Skeletal muscle satellite cell (primary cell): ENCODE results near the gene GPC5.
"Not testable (repeated sequence)": the region's sequence is repeated elsewhere in the genome, so short reads cannot be mapped to it uniquely, and the experiment has no call there.

Experiments
- H3K27me3 ChIP-seq: 2 replicates; pipeline ENCODE4 v1.7.0; 2013; ENCODE audit warnings: low read length; ENCODE audit not compliant: control insufficient read depth, insufficient read depth
- H3K36me3 ChIP-seq: 2 replicates; pipeline ENCODE4 v1.7.0; 2013; ENCODE audit warnings: mild to moderate bottlenecking, control low read depth, low read length; ENCODE audit not compliant: insufficient read depth
- H3K4me1 ChIP-seq: 2 replicates; pipeline ENCODE4 v1.7.0; 2013; ENCODE audit warnings: low read length; ENCODE audit not compliant: control insufficient read depth, insufficient read depth
- H3K4me2 ChIP-seq: 2 replicates; pipeline ENCODE4 v1.7.0; 2013; ENCODE audit warnings: mild to moderate bottlenecking, low read length
- H3K4me3 ChIP-seq: 2 replicates; pipeline ENCODE4 v1.7.0; 2013; ENCODE audit warnings: low read length
- H3K9ac ChIP-seq: 2 replicates; pipeline ENCODE4 v1.7.0; 2013; ENCODE audit warnings: mild to moderate bottlenecking, low read depth, low read length, moderate library complexity
- H3K9me3 ChIP-seq: replicated peaks from 2 replicates; pipeline ENCODE4 v1.7.0; 2013; ENCODE audit warnings: mild to moderate bottlenecking, control low read depth, low read length

GPC5 gene

DNA sequence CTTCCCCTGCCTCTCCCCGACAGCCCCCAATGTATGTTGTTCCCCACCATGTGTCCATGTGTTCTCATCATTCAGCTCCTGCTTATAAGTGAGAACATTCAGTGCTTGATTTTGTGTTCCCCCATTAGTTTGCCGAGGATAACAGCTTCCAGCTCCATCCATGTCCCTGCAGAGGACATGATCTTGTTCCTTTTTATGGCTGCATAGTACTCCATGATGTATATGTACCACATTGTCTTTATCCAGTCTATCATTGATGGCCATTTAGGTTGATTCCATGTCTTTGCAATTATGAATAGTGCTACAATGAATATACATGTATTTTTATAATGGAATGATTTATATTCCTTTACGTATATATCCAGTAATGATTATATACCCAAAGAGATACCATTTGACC is 399.9 kb downstream of the GPC5 start:
- H3K36me3 ChIP-seq, H3K9ac ChIP-seq, H3K27me3 ChIP-seq, H3K4me3 ChIP-seq, H3K9me3 ChIP-seq, H3K4me1 ChIP-seq, H3K4me2 ChIP-seq: not testable (repeated sequence)

DNA sequence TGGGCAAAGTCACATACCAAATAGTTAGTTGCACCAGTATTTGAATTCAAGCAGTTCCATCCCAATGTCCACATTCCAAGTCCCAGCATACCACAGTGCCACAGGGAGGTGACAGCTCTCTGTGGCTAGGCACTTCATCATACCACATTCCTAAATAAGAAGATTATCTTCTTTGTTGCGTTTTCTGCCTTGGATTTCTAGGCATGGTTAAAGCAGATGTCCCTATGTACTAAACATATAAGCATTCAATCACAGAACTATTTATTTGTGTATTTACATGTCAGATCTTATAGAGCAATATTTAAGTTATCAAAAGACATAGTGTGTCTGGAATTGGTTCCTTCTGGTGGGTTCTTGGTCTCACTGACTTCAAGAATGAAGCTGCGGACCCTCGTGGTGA is 403.4 kb downstream of the GPC5 start:
- not testable (repeated sequence) for H3K4me1 ChIP-seq, H3K9ac ChIP-seq, H3K4me3 ChIP-seq, H3K27me3 ChIP-seq, H3K36me3 ChIP-seq, H3K9me3 ChIP-seq, H3K4me2 ChIP-seq

DNA sequence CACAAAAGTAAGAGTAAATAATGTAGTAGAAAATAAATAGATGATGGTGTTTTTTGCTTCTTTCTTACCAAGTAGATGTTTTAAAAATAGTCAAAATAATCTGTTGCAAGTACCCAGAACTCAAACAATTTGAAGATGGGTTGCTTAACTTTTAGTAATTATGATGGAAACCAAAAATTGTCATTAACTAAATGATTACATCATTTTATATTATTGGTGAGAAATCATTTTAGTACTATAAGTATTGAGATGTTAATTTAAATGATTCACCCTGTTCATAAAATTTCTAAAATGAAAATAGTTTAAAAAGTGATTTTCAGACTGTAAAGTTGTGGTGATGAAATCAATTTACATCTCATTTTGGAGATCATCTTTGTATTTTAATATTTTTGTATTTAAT is 404.5 kb downstream of the GPC5 start:
- Histone ChIP-seq H3K27me3 (no peaks in the 10 kb centered on the region), H3K4me3 (no peak overlapping the region), H3K4me2 (no peak overlapping the region), H3K4me1 (no peaks in the 10 kb centered on the region), H3K36me3 (no peaks in the 10 kb centered on the region), H3K9ac (no peak overlapping the region), H3K9me3 (no peaks in the 10 kb centered on the region)

DNA sequence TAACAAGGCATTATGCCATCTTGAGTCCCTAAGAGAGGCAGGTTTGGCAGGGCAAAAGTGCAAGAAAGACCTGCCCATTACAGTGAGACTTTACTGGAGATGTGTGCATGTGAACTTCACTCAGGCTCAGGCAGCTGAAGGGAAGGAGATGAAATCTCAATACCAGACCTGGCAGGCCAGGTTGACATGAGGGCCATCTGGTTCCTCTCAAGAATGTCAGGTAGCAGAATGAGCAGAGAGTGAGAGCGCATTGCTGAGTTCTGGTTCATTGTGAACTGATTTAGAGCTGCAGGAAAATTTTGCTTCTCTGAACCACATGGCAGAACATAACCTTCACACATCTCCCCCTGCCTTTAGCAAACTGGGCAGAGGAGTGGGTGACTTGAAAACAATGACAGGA is 406.3 kb downstream of the GPC5 start:
- Histone ChIP-seq H3K4me3 (no peak overlapping the region), H3K9me3 (no peaks in the 10 kb centered on the region), H3K4me2 (no peak overlapping the region), H3K4me1 (no peaks in the 10 kb centered on the region), H3K9ac (no peak overlapping the region), H3K36me3 (no peaks in the 10 kb centered on the region), H3K27me3 (no peaks in the 10 kb centered on the region)

DNA sequence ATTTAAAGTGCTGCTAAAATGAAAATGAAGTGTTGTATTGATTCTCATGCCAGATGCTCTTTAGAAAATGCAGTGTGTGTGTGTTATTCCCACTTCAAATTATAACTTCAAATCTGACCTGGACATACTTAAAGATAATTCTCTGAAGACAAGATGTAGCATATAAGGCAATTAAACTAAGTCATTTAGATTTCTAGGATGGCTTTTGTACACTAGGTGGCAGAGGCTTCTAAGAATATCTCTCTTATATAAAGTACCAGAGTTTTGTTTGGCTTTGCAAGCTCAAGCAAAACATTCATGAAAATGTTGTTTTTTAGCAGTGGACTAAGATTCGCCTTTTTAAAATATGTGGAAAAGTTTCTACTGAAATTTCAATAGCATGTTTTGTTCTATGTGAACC is 407.2 kb downstream of the GPC5 start:
- no peaks in the 10 kb centered on the region for H3K27me3 ChIP-seq
- H3K4me3 ChIP-seq = no peak overlapping the region
- H3K36me3 ChIP-seq = no peaks in the 10 kb centered on the region
- H3K9ac ChIP-seq = no peak overlapping the region
- H3K9me3 ChIP-seq = no peaks in the 10 kb centered on the region
- H3K4me2 ChIP-seq = no peak overlapping the region
- H3K4me1 ChIP-seq = no peaks in the 10 kb centered on the region

DNA sequence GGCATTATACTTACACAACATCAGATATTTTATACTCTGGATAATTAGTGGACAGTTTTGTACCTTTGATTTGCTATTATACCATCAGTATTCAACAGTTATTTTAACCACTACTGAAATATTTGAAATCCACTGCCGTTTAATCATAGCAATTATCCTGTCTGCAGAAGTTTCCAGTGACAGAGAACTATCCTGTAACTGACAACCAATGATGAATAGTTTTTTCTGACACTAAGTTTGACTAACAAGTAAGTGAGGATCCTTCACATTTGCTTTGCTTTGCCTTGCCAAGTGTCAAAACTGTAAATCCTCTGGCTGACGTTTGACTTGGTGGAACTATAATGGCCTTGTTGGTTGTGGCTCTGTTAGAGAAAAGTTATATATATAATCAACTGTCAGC is 410.7 kb downstream of the GPC5 start:
- no peak overlapping the region for H3K4me2 ChIP-seq
- no peaks in the 10 kb centered on the region for H3K9me3 ChIP-seq
- H3K9ac ChIP-seq = no peak overlapping the region
- no peaks in the 10 kb centered on the region for H3K27me3 ChIP-seq
- no peak overlapping the region for H3K4me3 ChIP-seq
- H3K4me1 ChIP-seq = no peaks in the 10 kb centered on the region
- H3K36me3 ChIP-seq = no peaks in the 10 kb centered on the region

DNA sequence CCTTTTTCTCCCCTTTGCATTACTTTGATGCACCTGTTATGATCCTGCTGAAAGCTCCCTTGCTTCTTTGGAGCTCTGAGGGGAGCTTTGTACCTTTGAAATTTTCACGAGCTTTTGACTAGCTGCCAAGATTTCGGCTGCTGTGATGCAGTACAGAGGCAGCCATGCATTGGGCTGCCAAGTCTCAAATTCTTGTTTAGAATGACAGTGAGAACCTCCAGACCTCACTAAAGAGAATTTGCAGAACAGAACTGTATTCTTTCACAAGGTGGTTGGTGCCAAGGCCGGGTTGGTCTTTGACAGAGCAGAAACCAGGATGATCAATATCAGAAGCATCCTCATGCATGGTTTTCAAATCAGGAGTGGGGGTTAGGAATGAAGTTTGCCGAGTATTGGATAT is 414.8 kb downstream of the GPC5 start:
- no peaks in the 10 kb centered on the region for H3K27me3 ChIP-seq
- no peaks in the 10 kb centered on the region for H3K36me3 ChIP-seq
- no peaks in the 10 kb centered on the region for H3K9me3 ChIP-seq
- no peak overlapping the region for H3K4me3 ChIP-seq
- H3K9ac ChIP-seq = no peak overlapping the region
- H3K4me2 ChIP-seq = no peak overlapping the region
- peaks cover 10% of the 10 kb centered on the region for H3K4me1 ChIP-seq

DNA sequence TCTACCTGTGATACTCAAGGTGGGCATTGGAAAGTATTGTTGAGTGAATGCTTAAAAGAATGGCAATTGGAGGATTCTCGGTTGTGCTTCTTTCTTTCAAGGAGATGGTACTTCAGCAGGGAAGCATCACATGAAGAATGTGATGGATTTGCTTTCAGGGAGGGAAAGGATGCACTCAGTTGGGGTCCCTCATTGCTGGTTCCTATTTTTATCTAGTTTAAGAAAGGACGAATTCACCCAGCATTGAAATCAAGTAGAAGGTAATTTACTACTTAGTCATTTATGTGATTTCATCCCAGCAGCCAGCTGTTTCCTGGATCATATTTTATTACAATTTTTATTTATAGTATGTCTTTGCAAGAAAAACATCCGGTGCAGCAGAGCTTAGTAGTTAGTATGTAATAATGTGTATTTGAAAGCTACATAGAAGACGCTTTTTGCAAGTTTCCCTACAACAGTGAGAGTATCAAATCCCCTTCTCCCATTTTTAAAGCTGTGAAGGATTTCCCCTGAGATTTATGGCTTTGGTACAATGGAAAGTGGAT is 417.9 kb downstream of the GPC5 start:
- H3K9ac ChIP-seq = peak overlapping the region; percentile 35
- peak overlapping the region; percentile 59 for H3K4me2 ChIP-seq
- H3K9me3 ChIP-seq = no peaks in the 10 kb centered on the region
- no peaks in the 10 kb centered on the region for H3K36me3 ChIP-seq
- peaks cover 10% of the 10 kb centered on the region for H3K4me1 ChIP-seq
- no peaks in the 10 kb centered on the region for H3K27me3 ChIP-seq
- H3K4me3 ChIP-seq = peak overlapping the region; percentile 45

DNA sequence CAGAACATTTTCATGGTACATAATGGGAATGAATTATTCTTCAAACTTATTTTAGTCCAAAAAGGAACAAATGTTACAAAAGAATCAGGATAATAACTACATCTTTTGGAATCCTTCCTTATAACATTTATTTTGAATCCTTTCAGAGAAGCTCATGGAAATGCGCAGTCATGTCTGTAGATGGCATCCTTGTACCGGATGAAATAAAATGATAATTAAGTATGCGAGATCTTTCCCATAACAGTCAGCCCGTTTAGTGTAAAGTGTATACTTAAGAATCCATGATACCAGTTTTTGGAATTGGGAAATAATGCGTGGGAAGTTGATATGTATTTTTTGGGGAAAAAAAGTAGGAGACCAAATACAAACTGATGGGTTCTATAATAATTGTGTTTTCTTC is 418.8 kb downstream of the GPC5 start:
- peaks cover 10% of the 10 kb centered on the region for H3K4me1 ChIP-seq
- H3K36me3 ChIP-seq = no peaks in the 10 kb centered on the region
- H3K27me3 ChIP-seq = no peaks in the 10 kb centered on the region
- no peak overlapping the region for H3K9ac ChIP-seq
- no peak overlapping the region for H3K4me3 ChIP-seq
- H3K4me2 ChIP-seq = no peak overlapping the region
- H3K9me3 ChIP-seq = no peaks in the 10 kb centered on the region

DNA sequence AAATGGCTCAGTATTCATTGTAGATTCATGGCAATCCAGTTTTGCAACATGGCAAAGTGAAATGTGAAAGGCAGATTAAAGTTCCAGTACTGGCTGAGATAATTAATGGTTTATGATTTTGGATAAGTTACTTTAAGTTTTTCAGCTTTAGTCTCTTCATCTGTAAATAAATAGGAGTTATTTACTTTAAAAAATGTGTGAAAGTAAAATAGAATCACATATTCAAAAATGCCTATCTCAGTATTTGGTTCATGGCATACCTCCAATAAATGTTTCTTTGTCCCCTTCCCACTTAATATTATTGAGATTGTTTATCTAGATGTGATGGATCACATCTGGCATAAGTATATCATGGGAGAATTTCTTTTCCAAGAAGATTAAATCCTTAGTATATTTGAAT is 426.0 kb downstream of the GPC5 start:
- no peak overlapping the region for H3K4me3 ChIP-seq
- H3K36me3 ChIP-seq = no peaks in the 10 kb centered on the region
- H3K9me3 ChIP-seq = no peaks in the 10 kb centered on the region
- H3K9ac ChIP-seq = no peak overlapping the region
- no peak overlapping the region for H3K4me2 ChIP-seq
- H3K27me3 ChIP-seq = no peaks in the 10 kb centered on the region
- H3K4me1 ChIP-seq = no peaks in the 10 kb centered on the region

DNA sequence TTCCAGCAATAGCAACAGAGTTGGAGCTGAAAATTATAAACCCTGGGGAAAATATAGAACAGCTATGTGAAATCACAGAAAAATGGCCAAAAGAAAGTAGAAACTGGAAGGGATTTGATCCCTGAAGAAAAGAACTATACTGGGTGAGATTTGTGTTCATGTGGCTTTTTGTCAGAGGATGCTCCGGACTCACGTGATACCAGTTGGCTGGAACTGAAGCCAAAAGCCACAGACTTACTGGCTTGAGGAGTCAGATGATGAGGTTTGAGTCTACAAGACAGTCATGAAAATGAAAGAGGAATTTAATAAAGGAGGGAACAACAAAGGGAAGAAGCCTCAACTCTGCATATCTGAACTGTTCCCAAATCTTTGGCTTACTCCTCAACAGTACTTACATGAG is 427.1 kb downstream of the GPC5 start:
- H3K4me3 ChIP-seq = no peak overlapping the region
- no peaks in the 10 kb centered on the region for H3K9me3 ChIP-seq
- no peaks in the 10 kb centered on the region for H3K27me3 ChIP-seq
- H3K4me1 ChIP-seq = no peaks in the 10 kb centered on the region
- no peaks in the 10 kb centered on the region for H3K36me3 ChIP-seq
- no peak overlapping the region for H3K4me2 ChIP-seq
- H3K9ac ChIP-seq = no peak overlapping the region

DNA sequence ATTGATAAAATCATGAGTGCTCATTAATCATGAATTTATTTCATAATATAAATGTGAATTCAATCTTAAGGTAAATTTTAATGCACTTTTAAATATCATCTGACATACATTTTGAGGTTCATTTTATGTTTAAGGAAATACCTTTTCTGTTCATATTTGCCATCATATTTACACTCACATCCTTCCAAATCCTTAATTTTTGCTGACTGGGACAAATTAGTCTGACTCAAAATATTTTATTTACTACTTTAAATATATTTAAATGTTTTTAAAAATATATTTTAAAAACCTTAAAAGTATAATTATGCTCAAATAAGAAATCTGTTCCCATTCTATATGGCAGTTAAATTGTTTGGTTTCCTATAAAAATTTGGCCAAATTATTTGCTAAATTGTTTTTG is 438.1 kb downstream of the GPC5 start:
- Histone ChIP-seq H3K36me3 (no peaks in the 10 kb centered on the region), H3K9me3 (no peaks in the 10 kb centered on the region), H3K4me2 (no peak overlapping the region), H3K9ac (no peak overlapping the region), H3K4me3 (no peak overlapping the region), H3K4me1 (no peaks in the 10 kb centered on the region), H3K27me3 (no peaks in the 10 kb centered on the region)
